Subcutaneous adipose tissue (tissue), 4 donors: ENCODE measurements around the gene NKD1. TPM values are rescaled to one million over a fixed set of nuclear protein-coding genes. Genes with fewer than 3 reads are reported as not detected.

Experiments
- CTCF ChIP-seq: fragments of 450-650 bp; IDR thresholded peaks from one replicate; pipeline ENCODE4 v1.5.1; 2016; ENCODE audit warnings: low read depth, mild to moderate bottlenecking, control low read depth, antibody characterized with exemption, moderate library complexity
- total RNA-seq, 4 donors: library from RNA; depleted of rRNA; stranded (reverse); fragments of >200 nt; gene quantifications; one replicate each; pipeline ENCODE4 v1.1.0, GENCODE V29; 2016

The NKD1 gene
- total RNA-seq, 4 donors from 2014 or later: 0.68 to 2.9 (median 2.1) TPM

- TF ChIP-seq CTCF: no peak
Observed at GRCh38 chr16:50643192-50643591, 95.0 kb downstream of the NKD1 start.

- TF ChIP-seq CTCF: no peak
Observed at GRCh38 chr16:50644245-50644644, 96.0 kb downstream of the NKD1 start.

GRCh38 chr16:50644729-50645128 is 96.5 kb downstream of the NKD1 start:
- TF ChIP-seq CTCF: no peak

- no peak for TF ChIP-seq CTCF
Observed at GRCh38 chr16:50645563-50646220, 97.5 kb downstream of the NKD1 start.

GRCh38 chr16:50646345-50646744 is 98.1 kb downstream of the NKD1 start:
- TF ChIP-seq CTCF: no peak

- no peak for TF ChIP-seq CTCF
Observed at GRCh38 chr16:50651835-50652438, 103.7 kb downstream of the NKD1 start.

GRCh38 chr16:50652836-50653425 is 104.7 kb downstream of the NKD1 start:
- no peak for TF ChIP-seq CTCF
